Medulla oblongata (tissue), 1 donor: Measurements from ENCODE around the gene NSUN3.
"Not testable (repeated sequence)": the region's sequence is repeated elsewhere in the genome, so short reads cannot be mapped to it uniquely, and the experiment has no call there.

Experiments
- DNase-seq: peaks from one replicate; pipeline ENCODE4 v3.0.0-alpha.2; 2015; ENCODE audit errors: extremely low spot score

The NSUN3 gene

DNA sequence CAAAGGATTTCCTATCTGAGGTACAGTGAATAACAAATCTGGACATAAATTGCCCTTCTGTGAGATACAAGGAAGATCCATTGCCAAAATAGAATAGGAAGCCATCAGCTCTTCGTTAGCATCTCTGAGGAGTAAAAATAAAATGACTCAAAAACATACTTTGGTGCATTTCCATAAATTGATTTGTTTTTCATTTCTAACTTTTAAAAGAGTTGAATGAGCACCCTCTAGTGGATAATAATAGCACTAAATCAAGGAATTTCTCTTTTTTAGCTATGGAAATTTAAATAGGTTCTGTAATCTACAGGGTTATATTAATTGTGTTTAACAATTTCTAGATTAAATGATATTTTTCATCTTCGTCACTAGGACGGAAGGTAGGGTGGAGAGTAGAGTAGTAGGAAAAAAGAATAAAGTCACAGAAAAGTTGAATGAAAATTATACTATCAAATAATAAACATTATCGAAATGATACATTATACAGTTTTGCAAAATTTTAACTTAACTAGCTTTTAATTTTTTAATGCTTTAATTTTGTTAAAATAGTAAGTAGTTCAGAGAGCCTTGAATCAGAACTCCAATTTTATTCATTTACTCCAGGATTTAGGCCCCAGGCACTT, 6.4 kb downstream of the NSUN3 start:
- DNase-seq, result peak; percentile 34

DNA sequence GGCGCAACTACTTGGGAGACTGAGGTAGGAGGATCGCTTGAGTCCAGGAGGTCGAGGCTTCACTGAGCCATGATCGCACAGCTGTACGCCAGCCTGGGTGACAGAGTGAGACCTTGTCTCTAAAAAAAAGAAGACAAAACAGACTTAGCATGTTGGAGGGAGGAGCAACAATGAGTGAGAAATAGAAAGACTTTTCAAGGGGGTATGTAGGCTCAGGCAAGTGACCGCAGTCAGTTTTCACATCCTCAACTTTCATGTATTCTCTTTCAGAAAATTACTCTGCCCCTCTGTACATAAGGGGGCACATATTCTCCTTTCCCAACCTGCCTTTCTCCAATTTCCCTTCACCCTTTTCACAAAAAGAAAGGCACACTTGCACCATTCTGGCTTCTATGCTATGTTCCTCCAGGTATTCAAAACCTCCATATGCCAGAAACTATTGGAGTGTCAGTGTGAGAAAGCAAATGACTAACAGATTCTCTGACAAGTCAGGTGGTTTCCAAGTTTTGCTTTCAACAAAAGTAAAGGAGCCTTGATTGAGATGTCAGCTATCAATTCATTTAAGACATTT, 7.6 kb downstream of the NSUN3 start:
- DNase-seq, result no peak

DNA sequence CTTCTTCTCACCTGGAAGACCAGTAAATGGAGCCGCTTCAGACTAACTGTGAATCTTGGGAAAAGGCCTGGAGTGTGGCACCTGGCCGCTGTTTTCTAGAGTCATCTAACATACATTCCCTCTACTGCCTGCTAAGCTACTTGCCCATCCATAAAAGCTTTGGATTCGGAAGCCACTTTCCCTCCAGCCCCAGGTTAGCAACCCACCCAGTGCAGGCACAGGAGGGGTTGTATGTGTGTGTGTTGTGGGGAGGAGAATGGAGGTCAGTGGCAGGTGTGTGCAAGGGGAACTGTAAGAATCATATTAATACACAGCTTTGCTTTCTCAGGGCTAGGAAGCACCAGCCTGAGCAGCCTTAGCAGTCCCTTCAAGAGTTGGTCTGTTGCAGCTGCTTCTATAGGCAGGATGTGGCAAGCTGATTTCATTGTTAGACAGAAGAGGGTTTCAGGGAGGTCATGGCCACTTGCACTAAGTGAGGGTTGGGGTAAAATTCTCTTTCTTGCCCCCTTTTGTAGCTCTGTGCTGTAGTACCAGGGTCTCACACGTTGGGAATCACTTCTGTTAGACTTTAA, 8.9 kb downstream of the NSUN3 start:
- DNase-seq, result no peak

DNA sequence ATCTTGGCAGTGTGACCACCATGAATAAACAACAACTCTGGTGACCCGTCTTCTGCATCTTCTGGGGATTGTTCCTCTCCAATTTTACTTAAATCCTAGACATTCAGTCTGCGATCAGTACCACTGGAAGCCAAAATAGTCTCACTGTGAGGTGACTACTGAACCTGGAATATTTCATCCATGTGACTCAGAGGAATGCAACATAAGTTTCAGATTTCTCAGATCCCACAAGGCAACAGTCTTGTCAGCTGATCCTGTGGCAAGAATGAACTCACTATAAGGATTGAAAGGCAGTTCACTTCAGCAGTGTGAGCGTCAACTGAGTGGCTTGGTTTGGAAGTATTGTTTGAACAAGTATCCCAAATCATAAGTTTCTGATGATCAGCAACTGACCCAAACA, 13.2 kb downstream of the NSUN3 start:
- no peak for DNase-seq

DNA sequence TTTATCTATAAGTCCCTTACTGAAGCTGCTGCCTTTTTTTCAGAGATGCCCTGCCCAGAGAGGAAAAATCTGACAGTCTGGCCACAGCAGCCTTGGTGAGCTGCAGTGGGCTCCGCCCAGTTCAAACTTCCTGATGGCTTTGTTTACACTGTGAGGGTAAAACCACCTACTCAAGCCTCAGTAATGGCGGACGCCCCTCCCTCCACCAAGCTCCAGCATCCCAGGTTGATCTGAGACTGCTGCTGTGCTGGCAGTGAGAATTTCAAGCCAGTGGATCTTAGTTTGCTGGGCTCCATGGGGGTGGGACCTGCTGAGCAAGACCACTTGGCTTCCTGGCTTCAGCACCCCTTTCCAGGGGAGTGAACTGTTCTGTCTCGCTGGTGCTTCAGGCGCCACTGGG, 17.7 kb downstream of the NSUN3 start:
- not testable (repeated sequence) for DNase-seq

DNA sequence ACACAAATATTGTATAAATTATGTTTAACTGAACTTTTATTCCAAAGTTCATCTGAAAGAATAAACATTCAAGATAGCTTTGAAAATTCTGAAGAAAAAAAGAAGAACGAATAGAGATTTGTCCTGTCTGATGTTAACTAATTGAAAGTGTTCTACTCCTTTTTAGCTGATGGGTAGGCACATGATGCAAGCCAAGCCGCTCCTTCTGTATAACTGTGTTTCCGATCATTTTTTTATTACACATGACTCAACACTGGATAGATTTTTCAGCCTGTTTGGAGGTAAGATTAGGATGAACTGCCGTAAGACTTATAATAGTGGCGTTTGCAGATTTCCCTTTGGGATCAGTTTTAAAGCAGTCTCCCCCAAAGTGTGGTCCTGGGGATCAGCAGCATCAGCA, 19.0 kb downstream of the NSUN3 start:
- DNase-seq, result no peak

DNA sequence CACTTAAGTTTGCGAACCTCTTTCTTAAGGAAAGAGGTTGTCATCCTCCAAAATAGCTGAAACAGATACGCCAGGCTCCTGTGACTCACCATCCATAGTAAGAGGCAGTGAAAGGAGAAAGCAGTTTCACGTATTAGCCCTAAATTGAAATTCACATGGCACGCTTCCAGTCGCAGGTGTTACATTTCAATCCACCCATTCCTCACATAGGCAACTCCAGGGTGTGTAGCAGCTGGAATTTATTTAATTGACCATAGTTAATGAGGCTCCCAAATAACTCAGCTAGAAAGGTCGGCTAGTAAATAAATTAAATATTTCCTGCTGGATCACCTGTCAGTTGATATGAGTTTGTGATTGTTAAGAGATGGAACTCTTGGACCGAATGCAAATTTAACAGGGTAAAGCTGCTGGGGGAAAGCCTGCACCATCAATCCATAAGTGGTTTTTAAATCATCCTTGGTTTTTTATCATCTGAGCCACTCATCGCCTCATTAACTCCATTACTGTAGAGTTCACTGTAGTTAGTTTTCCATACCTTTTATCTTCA, 19.6 kb downstream of the NSUN3 start:
- no peak for DNase-seq

DNA sequence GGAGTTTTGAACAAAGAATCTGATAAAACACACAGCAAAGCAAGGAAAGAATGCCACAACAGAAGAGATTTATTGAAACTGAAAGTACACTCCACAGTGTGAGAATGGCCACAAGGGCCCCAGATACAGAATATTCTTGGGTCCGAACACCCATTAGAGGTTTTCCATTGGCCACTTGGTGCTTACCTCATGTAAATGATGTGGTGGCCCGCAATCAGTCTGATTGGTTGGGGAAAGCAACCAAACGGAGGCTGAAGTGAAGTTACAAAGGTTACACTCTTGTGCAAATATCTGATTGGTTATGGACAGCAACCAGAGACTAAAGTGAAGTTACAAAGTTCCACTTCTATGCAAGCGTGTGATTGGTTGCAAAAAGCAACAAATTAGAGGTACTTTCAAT, 20.4 kb downstream of the NSUN3 start:
- no peak for DNase-seq

DNA sequence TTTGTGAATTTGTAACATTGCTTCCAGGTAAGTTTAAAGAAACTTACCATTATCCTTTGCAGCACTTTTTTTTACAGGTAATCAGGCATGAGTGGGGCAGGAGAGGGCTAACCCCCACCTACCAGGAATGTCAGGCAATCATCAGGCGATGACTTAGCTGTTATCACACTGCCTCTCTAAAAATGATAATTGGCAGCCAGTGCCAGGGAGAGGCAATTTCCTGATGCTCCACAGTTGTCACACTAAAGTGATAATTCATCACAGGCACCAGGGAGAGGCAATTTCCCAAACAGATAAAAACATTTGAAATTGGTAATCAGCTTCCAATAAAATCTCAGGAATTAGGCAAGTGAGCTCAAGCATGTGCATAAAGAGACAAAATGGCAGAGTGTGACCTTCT, 26.3 kb downstream of the NSUN3 start:
- no peak for DNase-seq

DNA sequence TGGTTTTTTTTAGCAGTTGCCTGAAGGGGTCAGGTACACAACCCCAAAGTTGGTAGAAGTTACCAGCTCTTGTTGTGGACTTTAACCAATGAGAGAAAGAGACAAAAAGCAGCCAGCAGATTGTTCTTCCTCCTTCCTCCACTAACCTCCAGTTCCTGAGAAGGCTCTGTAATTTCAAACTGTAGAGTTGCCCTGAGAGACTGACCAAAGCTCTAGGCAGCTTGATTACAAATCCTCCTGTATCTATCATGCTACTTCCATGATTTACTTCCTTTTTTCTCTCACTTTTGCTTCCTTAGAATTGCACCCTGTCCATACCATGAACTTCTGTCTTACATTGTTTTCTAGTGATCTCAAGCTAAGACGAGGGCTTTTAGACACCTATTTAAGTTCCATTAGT, 29.2 kb downstream of the NSUN3 start:
- no peak for DNase-seq

DNA sequence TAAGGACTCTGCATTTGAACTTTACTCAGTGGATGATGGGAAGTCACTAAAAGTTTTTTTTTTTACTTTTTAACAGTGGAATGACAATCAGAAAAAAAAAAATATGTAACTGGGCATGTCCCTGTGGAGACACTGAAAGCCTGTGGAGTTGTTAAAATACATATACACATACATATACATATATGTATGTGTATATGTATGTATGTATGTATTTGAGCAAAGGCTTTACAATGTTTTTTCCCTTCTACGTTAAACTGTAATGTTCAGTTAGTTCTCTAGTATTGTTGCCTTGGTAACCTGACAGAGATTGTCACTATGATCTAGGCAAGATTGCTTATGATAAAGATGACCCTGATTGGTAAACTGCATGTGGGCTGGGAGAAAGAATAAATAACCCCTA, 30.3 kb downstream of the NSUN3 start:
- no peak for DNase-seq

DNA sequence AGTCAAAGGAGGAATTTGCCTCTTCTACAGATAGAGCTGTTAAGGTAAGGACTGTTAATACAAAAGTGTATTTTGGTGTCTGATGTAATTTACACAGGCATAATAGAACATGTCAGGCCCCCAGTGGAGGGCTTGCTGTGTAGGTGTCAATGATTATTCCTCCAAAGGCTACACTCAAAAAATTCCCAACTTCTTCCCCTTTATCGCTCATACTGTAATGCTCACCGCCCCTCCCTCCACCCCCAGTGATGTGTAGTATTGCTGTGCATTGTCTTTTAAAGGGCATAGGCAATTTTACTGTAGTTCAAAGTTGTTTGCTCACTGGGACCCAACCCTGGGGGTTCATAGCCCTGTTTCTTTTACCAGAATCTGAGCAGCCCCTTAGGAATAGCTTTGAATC, 32.2 kb downstream of the NSUN3 start:
- no peak for DNase-seq

DNA sequence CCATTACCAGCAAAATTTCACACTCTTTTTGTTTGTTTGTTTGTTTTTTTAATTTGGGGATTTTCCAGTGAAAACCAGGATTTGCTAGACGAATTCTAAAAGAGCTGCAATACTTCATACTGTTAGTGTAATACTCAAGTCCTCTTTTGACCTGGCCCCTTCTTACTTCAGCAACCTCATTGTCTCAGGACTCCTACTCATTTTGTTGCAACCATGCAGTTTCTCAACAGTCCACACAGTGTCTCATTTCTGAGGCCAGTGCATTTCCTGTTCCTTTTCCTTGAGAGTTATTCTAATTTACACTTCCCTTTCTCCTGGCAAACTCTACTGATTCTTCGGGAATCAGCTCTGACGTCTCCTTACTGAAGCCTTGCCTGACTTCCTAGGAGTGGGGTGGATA, 35.6 kb downstream of the NSUN3 start:
- DNase-seq, result no peak

DNA sequence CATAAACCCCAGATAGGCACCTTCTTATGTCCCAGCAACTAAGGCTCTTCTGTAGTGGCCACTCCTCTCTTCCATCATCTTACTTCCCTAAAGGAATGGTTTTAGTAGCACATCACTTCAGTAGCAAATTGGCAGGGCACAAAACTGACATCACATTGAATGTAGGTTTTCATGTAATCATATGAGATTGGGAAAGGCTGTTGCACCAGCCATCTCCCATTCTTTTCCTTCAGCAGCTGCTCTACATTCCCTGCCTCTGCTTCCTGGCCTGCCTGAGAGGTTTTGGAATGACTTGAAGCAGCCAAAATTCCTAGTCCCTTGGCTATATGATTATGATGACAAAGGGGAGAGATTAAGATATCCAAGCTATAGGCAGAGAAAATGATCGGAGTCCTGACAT, 36.5 kb downstream of the NSUN3 start:
- DNase-seq, result no peak

DNA sequence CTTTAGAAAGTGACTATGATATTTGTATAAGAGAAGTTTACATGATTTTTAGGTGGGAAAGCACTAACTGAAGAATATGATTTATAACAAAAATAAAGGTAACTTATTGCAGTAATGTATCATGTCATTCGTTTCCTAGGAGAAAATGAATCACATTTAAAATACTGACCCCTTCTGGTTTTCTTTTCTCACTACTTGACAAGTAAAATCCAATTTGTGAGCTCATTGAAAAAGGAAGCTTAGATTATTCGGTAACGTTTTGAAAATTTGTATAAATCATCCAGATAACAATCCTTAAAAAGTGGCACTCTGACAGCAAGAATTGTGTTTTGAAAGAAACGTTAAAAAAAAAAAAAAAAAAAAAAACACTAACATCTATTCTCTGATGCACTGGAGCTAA, 39.0 kb downstream of the NSUN3 start:
- no peak for DNase-seq

DNA sequence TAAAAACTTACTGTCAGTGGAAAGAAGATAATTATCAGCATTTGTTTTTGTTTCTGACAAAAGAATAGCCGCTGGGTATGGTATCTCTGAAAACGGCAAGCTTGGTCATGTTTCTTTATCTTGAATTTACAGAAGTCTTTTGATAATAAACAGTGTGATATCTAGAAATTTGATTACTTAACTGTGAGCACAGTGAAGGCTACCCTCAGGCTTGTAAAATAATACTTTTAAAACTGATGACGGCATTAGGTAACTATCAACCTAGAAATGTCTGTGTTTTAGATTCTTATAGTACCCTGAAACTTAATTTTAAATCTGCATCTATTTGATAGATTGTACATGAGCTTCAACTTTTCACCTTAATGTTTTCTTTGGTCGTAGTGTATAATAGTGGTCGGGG, 43.4 kb downstream of the NSUN3 start:
- DNase-seq, result no peak

DNA sequence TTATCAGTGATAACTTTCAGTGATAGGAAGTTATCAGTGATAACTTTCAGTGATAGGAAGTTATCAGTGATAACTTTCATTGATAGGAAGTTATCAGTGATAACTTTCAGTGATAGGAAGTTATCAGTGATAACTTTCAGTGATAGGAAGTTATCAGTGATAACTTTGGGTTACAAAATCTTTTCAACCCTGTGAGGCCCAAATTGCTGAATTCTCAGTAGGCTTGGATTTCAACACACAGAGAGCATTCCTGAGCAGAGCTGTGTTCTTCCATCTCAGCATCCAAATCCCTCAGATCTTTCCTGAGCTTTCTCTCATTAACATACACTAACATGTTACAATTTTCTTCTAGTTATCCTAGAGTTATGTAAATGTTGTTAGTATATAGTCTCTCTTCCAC, 47.4 kb downstream of the NSUN3 start:
- not testable (repeated sequence) for DNase-seq

DNA sequence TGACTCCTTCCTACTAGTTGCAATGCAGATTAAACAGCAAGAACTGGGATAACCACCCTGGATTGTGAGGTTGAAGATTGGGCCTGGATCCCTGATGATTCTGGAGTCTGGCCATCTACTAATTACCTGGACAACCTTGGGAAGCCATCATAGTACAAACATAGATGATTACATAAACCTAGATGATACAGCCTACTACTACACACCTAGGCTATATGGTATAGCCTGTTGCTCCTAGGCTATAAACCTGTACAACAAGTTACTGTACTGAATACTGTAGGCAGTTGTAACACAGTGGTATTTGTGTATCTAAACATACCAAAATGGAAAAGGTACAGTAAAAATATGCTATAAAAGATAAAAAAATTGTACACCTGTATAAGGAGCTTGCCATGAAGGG, 48.0 kb downstream of the NSUN3 start:
- no peak for DNase-seq

DNA sequence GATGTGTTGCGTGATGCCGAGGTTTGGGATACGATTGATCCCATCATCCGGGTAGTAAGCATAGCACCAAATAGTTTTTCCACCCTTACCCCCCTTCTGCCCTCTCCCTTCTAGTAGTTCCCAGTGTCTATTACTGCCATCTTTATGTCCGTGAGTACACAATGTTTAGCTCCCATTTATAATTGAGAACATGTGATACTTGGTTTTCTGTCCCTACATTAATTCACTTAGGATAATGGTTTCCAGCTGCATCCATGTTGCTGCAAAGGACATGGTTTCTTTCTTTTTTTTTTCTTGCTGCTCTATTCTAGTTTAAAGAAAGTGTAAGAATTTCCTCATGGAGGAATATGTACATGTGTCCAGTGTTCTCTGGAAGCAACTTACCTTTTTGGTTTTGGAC, 51.8 kb downstream of the NSUN3 start:
- DNase-seq, result no peak

DNA sequence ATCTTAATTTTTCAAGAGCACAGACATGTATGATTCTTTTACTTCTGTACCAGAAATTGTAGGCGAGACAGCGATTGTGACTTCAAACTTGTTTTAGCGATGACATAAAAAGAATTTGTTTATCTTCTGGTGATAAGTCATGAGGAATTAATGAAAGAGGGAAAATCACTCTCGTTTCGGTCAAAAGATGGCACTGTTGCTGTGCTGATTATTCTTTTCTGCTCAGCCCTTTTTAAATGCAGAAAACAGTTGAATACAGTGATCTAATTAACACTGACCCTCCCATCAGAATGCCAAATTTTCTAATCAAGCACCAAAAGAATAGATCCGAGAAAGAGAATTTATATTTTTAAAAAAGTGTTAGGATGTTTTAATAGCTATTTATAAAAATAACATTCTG, 52.6 kb downstream of the NSUN3 start:
- peak; percentile 68 for DNase-seq

DNA sequence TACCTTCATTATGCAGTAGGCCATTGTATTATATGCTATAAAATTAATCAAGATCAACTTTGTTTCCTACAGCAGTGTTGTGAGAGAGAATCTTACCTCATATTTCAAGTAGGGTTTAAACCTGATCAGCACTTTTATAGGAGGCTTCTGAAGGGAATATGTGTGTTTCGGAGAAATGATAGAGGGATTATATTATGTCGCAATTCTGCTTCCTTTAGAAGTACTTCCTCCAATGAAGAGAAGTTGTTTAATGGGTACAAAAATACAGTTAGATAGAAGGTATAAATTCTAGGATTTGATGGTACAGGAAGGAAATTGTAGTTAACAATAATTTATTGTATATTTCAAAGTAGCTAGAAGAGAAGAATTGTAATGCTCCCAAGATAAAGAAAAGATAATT, 54.9 kb downstream of the NSUN3 start:
- DNase-seq, result no peak

DNA sequence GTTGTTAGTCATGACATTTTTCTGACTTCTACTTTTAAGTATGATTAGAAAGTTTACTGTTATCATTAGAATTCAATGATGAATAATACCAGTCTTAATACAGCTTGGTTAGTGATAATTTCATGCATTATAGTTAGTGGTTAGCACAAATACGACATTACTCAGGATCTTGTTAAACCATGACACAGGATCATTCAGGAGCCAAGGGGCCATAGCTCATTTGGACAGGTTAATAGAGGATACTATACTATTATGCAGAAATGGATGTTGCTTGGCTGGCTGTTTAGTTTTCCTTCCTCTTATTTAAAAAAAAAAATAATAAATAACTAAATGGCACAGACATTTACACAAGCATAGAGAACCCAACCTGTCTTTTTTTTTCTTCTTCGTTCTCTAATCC, 55.5 kb downstream of the NSUN3 start:
- no peak for DNase-seq

DNA sequence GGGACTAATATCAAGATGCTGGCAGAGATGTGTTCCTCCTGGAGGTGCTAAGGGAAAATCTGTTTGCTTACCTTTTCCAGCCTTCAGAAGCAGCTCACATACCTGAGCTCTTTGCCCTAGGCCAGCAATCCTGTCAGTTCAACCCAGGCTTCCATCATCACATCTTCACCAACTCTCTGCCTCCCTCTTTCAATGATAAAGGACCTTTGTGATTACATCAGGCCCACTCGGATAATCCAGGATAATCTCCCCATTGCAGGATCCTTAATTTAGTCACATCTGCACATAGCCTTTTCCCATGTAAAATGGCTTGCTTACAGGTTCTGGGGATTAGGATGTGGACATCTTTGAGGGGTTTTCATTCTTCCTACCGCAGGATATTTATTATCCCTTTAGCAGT, 58.3 kb downstream of the NSUN3 start:
- DNase-seq, result no peak

DNA sequence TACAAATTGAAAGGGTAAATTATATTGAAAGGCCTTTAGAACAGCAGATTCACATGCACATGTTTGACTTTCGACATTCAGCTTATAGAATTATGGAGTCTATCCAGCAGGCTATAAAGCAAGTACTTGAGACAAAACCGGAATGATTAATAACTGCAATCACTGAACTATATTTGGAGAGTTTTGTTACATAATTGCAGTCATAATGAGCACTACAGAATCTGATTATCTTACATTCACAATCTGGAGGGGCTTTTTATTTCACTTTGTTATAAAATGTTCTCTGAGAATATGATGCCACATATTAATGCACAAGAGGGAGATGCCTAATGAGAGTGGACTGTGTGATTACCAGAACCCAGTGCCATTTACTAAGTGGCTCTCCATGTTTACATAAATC, 64.3 kb downstream of the NSUN3 start:
- DNase-seq, result no peak
